Measurements from ENCODE around the gene TTC7B.

TTC7B gene

GRCh38 chr14:90610346-90611040 lies 205.7 kb downstream of the TTC7B start:
- H3K27ac ChIP-seq (ENCODE audit: insufficient read depth, low read depth, low read length, poor library complexity, severe bottlenecking): no peak overlapping the region
- H3K27me3 ChIP-seq (ENCODE audit: control insufficient read depth, insufficient read depth, low read length, poor library complexity, severe bottlenecking): no peaks in the 10 kb centered on the region
- H3K4me1 ChIP-seq (ENCODE audit: control insufficient read depth, insufficient read depth, low read length): peaks cover 27% of the 10 kb centered on the region
- no peaks in the 10 kb centered on the region for H3K36me3 ChIP-seq (ENCODE audit: control insufficient read depth, insufficient read depth, low read length)
- H3K4me3 ChIP-seq (ENCODE audit: insufficient read depth, low read depth, low read length): no peak overlapping the region
- WGBS, 2 experiments: 94% methylated on average over 10 of the region's 10 CpGs
- no peaks in the 10 kb centered on the region for H3K9me3 ChIP-seq (ENCODE audit: control insufficient read depth, low read length)

- no peak overlapping the region for H3K4me3 ChIP-seq (ENCODE audit: insufficient read depth, low read depth, low read length)
- H3K27me3 ChIP-seq (ENCODE audit: control insufficient read depth, insufficient read depth, low read length, poor library complexity, severe bottlenecking): no peaks in the 10 kb centered on the region
- no peak overlapping the region for H3K27ac ChIP-seq (ENCODE audit: insufficient read depth, low read depth, low read length, poor library complexity, severe bottlenecking)
- H3K36me3 ChIP-seq (ENCODE audit: control insufficient read depth, insufficient read depth, low read length): no peaks in the 10 kb centered on the region
- no peaks in the 10 kb centered on the region for H3K9me3 ChIP-seq (ENCODE audit: control insufficient read depth, low read length)
- H3K4me1 ChIP-seq (ENCODE audit: control insufficient read depth, insufficient read depth, low read length): peaks cover 29% of the 10 kb centered on the region
- 92 to 94% methylated on average over 2 of the region's 2 CpGs for WGBS, 2 experiments
Measured at GRCh38 chr14:90609376-90609775, 206.9 kb downstream of the TTC7B start.

- no peaks in the 10 kb centered on the region for H3K36me3 ChIP-seq (ENCODE audit: control insufficient read depth, insufficient read depth, low read length)
- no peak overlapping the region for H3K4me3 ChIP-seq (ENCODE audit: insufficient read depth, low read depth, low read length)
- 82 to 84% methylated on average over 7 of the region's 7 CpGs for WGBS, 2 experiments
- H3K9me3 ChIP-seq (ENCODE audit: control insufficient read depth, low read length): no peaks in the 10 kb centered on the region
- no peak overlapping the region for H3K27ac ChIP-seq (ENCODE audit: insufficient read depth, low read depth, low read length, poor library complexity, severe bottlenecking)
- H3K27me3 ChIP-seq (ENCODE audit: control insufficient read depth, insufficient read depth, low read length, poor library complexity, severe bottlenecking): no peaks in the 10 kb centered on the region
- peaks cover 31% of the 10 kb centered on the region for H3K4me1 ChIP-seq (ENCODE audit: control insufficient read depth, insufficient read depth, low read length)
Measured at GRCh38 chr14:90608929-90609341, 207.3 kb downstream of the TTC7B start.

- Histone ChIP-seq H3K27me3 (ENCODE audit: control insufficient read depth, insufficient read depth, low read length, poor library complexity, severe bottlenecking) (no peaks in the 10 kb centered on the region), H3K27ac (ENCODE audit: insufficient read depth, low read depth, low read length, poor library complexity, severe bottlenecking) (no peak overlapping the region), H3K4me3 (ENCODE audit: insufficient read depth, low read depth, low read length) (no peak overlapping the region), H3K36me3 (ENCODE audit: control insufficient read depth, insufficient read depth, low read length) (no peaks in the 10 kb centered on the region), H3K9me3 (ENCODE audit: control insufficient read depth, low read length) (no peaks in the 10 kb centered on the region), H3K4me1 (ENCODE audit: control insufficient read depth, insufficient read depth, low read length) (peaks cover 33% of the 10 kb centered on the region)
- 81 to 84% methylated on average over 11 of the region's 11 CpGs for WGBS, 2 experiments
Measured at GRCh38 chr14:90608281-90608680, 207.9 kb downstream of the TTC7B start.

GRCh38 chr14:90607141-90607540 lies 209.1 kb downstream of the TTC7B start:
- 81 to 82% methylated on average over 10 of the region's 10 CpGs for WGBS, 2 experiments

GRCh38 chr14:90606434-90606833 lies 209.8 kb downstream of the TTC7B start:
- Histone ChIP-seq H3K4me1 (ENCODE audit: control insufficient read depth, insufficient read depth, low read length) (peaks cover 33% of the 10 kb centered on the region), H3K27ac (ENCODE audit: insufficient read depth, low read depth, low read length, poor library complexity, severe bottlenecking) (no peak overlapping the region), H3K36me3 (ENCODE audit: control insufficient read depth, insufficient read depth, low read length) (no peaks in the 10 kb centered on the region), H3K4me3 (ENCODE audit: insufficient read depth, low read depth, low read length) (no peak overlapping the region), H3K27me3 (ENCODE audit: control insufficient read depth, insufficient read depth, low read length, poor library complexity, severe bottlenecking) (no peaks in the 10 kb centered on the region), H3K9me3 (ENCODE audit: control insufficient read depth, low read length) (no peaks in the 10 kb centered on the region)
- 68 to 84% methylated on average over 2 of the region's 2 CpGs for WGBS, 2 experiments

More at GRCh38 chr14:90607141-90607540, 209.1 kb downstream of the TTC7B start:
- Histone ChIP-seq H3K36me3 (ENCODE audit: control insufficient read depth, insufficient read depth, low read length) (no peaks in the 10 kb centered on the region), H3K27me3 (ENCODE audit: control insufficient read depth, insufficient read depth, low read length, poor library complexity, severe bottlenecking) (no peaks in the 10 kb centered on the region), H3K27ac (ENCODE audit: insufficient read depth, low read depth, low read length, poor library complexity, severe bottlenecking) (no peak overlapping the region), H3K4me3 (ENCODE audit: insufficient read depth, low read depth, low read length) (no peak overlapping the region), H3K4me1 (ENCODE audit: control insufficient read depth, insufficient read depth, low read length) (peaks cover 33% of the 10 kb centered on the region), H3K9me3 (ENCODE audit: control insufficient read depth, low read length) (no peaks in the 10 kb centered on the region)

GRCh38 chr14:90605430-90605829 lies 210.8 kb downstream of the TTC7B start:
- peaks cover 33% of the 10 kb centered on the region for H3K4me1 ChIP-seq (ENCODE audit: control insufficient read depth, insufficient read depth, low read length)

GRCh38 chr14:90604356-90604755 lies 211.9 kb downstream of the TTC7B start:
- H3K4me1 ChIP-seq (ENCODE audit: control insufficient read depth, insufficient read depth, low read length): peaks cover 31% of the 10 kb centered on the region
- 72 to 80% methylated on average over 6 of the region's 6 CpGs for WGBS, 2 experiments
- H3K4me3 ChIP-seq (ENCODE audit: insufficient read depth, low read depth, low read length): no peak overlapping the region
- no peaks in the 10 kb centered on the region for H3K9me3 ChIP-seq (ENCODE audit: control insufficient read depth, low read length)
- H3K36me3 ChIP-seq (ENCODE audit: control insufficient read depth, insufficient read depth, low read length): no peaks in the 10 kb centered on the region
- no peak overlapping the region for H3K27ac ChIP-seq (ENCODE audit: insufficient read depth, low read depth, low read length, poor library complexity, severe bottlenecking)
- H3K27me3 ChIP-seq (ENCODE audit: control insufficient read depth, insufficient read depth, low read length, poor library complexity, severe bottlenecking): no peaks in the 10 kb centered on the region

More at GRCh38 chr14:90605430-90605829, 210.8 kb downstream of the TTC7B start:
- H3K4me3 ChIP-seq (ENCODE audit: insufficient read depth, low read depth, low read length): no peak overlapping the region
- H3K9me3 ChIP-seq (ENCODE audit: control insufficient read depth, low read length): no peaks in the 10 kb centered on the region
- no peak overlapping the region for H3K27ac ChIP-seq (ENCODE audit: insufficient read depth, low read depth, low read length, poor library complexity, severe bottlenecking)
- WGBS, 2 experiments: 4 to 6% methylated on average over 6 of the region's 6 CpGs
- H3K36me3 ChIP-seq (ENCODE audit: control insufficient read depth, insufficient read depth, low read length): no peaks in the 10 kb centered on the region
- H3K27me3 ChIP-seq (ENCODE audit: control insufficient read depth, insufficient read depth, low read length, poor library complexity, severe bottlenecking): no peaks in the 10 kb centered on the region

- H3K4me1 ChIP-seq (ENCODE audit: control insufficient read depth, insufficient read depth, low read length): peaks cover 25% of the 10 kb centered on the region
- no peaks in the 10 kb centered on the region for H3K27me3 ChIP-seq (ENCODE audit: control insufficient read depth, insufficient read depth, low read length, poor library complexity, severe bottlenecking)
- 94 to 97% methylated on average over 2 to 3 of the region's 3 CpGs for WGBS, 2 experiments
- H3K4me3 ChIP-seq (ENCODE audit: insufficient read depth, low read depth, low read length): no peak overlapping the region
- H3K36me3 ChIP-seq (ENCODE audit: control insufficient read depth, insufficient read depth, low read length): no peaks in the 10 kb centered on the region
- H3K27ac ChIP-seq (ENCODE audit: insufficient read depth, low read depth, low read length, poor library complexity, severe bottlenecking): no peak overlapping the region
- H3K9me3 ChIP-seq (ENCODE audit: control insufficient read depth, low read length): no peaks in the 10 kb centered on the region
Measured at GRCh38 chr14:90603841-90604240, 212.4 kb downstream of the TTC7B start.

GRCh38 chr14:90603336-90603735 lies 212.9 kb downstream of the TTC7B start:
- peaks cover 24% of the 10 kb centered on the region for H3K4me1 ChIP-seq (ENCODE audit: control insufficient read depth, insufficient read depth, low read length)
- H3K27ac ChIP-seq (ENCODE audit: insufficient read depth, low read depth, low read length, poor library complexity, severe bottlenecking): no peak overlapping the region
- H3K36me3 ChIP-seq (ENCODE audit: control insufficient read depth, insufficient read depth, low read length): no peaks in the 10 kb centered on the region
- H3K27me3 ChIP-seq (ENCODE audit: control insufficient read depth, insufficient read depth, low read length, poor library complexity, severe bottlenecking): no peaks in the 10 kb centered on the region
- WGBS, 2 experiments: 86 to 87% methylated on average over 1 of the region's 1 CpG
- H3K4me3 ChIP-seq (ENCODE audit: insufficient read depth, low read depth, low read length): no peak overlapping the region
- no peaks in the 10 kb centered on the region for H3K9me3 ChIP-seq (ENCODE audit: control insufficient read depth, low read length)
